AG09319 (cell line): ENCODE data around the gene ZNF337.
"Not testable (repeated sequence)": the region's sequence is repeated elsewhere in the genome, so short reads cannot be mapped to it uniquely, and the experiment has no call there.

Source experiments
- DNase-seq: peaks from one replicate; pipeline ENCODE4 v3.0.0-alpha.2; 2010; ENCODE audit warnings: low read depth; ENCODE audit errors: extremely low read depth
- CTCF ChIP-seq: IDR thresholded peaks from 2 replicates; pipeline ENCODE4 v1.5.1; 2011; ENCODE audit warnings: low read depth, mild to moderate bottlenecking, inconsistent platforms, low read length, moderate library complexity

The ZNF337 gene

DNA sequence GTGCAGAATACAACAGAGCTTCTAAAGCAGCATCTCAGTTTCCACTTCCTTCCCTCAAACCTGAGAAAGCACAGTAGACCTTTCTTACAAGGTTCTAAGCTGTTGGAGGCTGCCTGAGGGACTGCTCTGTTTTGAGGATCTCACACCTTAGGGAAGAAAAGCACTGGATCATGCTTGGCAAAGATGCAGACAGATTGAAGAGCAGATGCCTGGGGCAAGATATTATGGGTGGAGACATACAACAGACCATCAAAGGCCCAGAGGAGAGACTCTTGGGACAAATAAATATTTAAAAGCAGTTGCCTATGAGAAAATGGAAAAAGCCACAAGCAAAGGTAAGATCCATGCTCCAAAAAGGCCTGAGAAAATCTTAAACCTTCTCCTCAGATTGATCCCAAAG lies 6.2 kb downstream of the ZNF337 start:
- TF ChIP-seq CTCF: no peak
- no peak for DNase-seq

DNA sequence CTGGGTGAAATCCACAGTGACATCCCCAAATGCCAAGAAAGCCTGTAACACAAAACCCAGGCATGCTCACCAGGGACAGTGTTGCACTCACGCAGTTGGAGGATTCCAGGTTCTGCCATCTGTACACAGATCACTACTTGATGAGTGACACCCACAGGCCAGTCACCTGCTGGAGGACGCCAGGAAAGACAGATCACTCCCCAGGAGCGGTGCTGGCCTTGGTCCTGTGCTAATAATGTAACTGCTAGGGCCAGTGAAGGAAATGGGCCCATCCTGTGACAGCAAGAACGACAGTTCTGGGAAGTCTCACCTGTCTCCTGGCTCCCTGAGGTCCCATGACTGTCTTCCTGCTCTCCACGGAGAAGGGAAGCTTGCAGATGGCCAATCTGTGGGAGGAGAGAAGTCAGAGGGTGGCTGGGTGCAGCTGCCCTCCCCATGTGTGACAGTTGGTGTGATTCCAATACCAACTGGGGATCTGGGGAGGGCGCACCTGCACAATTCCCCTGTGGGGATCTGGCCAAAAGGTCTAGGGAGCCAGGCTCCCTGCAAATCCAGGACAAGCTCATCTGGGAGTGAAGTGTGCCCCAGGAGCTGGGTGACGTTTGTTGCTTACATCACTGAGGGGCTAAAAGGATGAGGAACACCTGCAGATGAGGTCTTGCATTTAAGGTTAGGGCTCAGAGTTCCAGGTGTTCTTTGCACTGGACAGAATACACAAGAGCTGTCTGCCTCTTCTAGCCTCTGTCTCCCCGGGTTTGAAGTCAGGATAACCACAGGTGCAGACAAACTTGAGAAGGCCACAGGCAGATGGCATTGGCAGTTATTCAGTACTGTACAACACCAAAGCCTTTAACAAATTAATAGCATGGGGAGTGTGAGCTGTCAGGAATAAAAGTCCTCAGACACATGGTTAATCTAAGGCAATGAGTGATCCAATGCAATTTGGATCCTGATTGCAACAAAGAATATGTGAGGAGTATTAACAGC lies 10.3 kb downstream of the ZNF337 start:
- no peak for DNase-seq
- TF ChIP-seq CTCF: no peak

GRCh38 chr20:25685276-25686080 lies 11.2 kb downstream of the ZNF337 start:
- no peak for DNase-seq
- no peak for TF ChIP-seq CTCF

- DNase-seq: not testable (repeated sequence)
Measured at GRCh38 chr20:25683826-25684225, 12.8 kb downstream of the ZNF337 start.

DNA sequence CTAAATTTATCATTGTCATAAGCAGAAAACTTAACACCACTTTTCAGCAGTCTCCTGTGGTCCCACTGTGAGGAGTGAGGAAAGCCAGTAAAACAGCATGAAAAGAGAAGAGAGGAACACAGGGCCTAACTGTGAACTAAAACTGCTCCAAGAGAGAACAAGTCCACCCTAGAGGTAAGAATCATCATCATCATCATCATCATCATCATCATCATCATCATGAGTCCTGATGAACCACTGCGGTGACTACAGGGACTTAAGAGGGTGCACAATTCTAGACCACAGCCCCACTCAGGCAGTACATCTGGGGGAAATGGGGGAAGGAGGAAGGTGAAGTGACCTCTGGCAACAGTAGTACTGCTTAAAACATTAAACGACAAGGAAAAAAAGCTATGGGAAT lies 13.6 kb downstream of the ZNF337 start:
- TF ChIP-seq CTCF: no peak
- no peak for DNase-seq

DNA sequence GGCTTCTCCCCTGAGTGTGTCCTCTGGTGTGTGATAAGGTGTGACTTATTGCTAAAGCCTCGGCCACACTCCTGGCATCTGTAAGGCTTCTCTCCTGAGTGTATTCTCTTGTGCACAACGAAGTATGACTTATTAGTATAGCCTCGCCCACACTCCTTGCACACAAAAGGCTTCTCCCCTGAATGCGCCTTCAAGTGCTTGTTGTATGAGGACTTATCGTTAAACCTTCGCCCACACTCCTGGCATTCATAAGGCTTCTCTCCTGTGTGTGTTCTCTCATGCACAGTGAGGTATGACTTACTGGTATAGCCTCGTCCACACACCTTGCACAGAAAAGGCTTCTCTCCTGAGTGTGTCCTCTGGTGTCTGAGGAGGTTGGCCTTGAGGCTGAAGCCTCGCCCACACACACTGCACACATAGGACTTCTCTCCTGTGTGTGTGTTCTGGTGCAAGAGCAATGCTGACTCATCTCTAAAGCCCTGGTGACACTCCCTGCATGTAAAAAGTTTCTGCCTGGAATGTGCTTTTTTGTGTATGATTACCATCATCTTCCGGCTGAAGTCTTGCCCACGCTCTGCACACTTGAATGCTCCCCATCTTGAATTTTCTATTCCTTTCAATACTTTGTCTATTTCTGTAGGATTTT lies 20.4 kb downstream of the ZNF337 start:
- no peak for DNase-seq
- TF ChIP-seq CTCF: no peak

DNA sequence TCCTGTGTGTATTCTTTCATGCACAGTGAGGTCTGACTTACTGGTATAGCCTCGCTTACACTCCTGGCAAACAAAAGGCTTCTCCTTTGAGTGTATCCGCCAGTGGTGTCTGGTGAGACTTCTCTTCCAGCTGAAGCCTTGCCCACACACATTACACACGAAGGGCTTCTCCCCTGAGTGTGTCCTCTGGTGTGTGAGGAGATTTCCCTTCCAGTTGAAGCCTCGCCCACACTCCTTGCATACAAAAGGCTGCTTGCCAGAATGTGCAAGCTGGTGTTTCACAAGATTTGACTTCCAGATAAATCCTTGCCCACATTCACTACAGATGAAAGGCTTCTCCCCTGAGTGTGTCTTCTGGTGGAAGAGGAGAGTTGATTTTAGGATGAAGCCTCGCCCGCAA lies 21.5 kb downstream of the ZNF337 start:
- no peak for TF ChIP-seq CTCF
- DNase-seq: no peak
